ENCODE measurements around the gene ESYT3. TPM values are rescaled to one million over a fixed set of nuclear protein-coding genes. Genes with fewer than 3 reads are reported as not detected.
"Not testable (repeated sequence)": the region's sequence is repeated elsewhere in the genome, so short reads cannot be mapped to it uniquely, and the experiment has no call there.

ESYT3 gene
- total and polyA plus RNA-seq, 9 donors, result 0.48 to 2.0 (median 0.77) TPM

DNA sequence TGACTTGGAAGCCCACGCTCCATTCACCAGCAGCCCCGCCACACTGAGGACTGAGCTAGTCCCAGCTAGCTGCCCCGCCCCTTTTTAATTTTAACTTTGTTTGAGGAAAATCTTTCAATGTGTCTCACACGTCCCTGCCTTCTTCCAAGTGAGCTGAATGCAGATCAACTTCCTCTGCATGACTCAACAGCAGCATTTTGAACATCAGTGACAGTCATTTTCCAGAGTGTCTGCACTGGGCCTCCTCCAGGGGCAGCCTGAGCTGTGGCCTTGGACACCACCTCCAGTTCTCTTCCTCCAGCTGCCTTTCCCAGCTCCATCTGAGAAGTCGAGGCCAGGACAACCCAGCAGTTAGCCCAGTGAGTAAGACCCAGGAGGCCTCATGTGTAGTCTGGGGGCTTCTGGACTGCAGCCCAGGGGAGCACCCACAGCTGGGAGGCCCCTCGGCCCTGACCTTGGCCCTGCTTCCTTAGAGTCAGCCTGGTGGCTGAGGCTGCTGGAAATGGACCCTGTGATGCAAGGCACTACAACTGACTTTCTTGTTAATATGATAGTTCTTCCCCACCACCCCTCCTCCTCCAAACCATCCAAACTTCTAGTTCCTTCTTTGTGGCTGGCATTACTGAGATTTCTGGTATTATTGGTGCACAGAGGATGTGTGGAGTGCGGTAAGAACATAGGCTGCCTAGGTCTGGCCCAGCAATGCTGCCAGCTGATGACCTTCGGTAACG is 21.4 kb upstream of the ESYT3 start:
- intact Hi-C loops (cut with DNase I), result loop anchor here in 1 of 4 donors (5.0 kb wide), 1 partner anchor 81 kb away; no protein-coding TSS in a partner anchor
- no peaks in the 10 kb centered on the region for H3K27me3 ChIP-seq
- no peak overlapping the region for H3K4me3 ChIP-seq
- H3K4me1 ChIP-seq (ENCODE audit: insufficient read depth), result no peaks in the 10 kb centered on the region
- TF ChIP-seq, protein P1, sequence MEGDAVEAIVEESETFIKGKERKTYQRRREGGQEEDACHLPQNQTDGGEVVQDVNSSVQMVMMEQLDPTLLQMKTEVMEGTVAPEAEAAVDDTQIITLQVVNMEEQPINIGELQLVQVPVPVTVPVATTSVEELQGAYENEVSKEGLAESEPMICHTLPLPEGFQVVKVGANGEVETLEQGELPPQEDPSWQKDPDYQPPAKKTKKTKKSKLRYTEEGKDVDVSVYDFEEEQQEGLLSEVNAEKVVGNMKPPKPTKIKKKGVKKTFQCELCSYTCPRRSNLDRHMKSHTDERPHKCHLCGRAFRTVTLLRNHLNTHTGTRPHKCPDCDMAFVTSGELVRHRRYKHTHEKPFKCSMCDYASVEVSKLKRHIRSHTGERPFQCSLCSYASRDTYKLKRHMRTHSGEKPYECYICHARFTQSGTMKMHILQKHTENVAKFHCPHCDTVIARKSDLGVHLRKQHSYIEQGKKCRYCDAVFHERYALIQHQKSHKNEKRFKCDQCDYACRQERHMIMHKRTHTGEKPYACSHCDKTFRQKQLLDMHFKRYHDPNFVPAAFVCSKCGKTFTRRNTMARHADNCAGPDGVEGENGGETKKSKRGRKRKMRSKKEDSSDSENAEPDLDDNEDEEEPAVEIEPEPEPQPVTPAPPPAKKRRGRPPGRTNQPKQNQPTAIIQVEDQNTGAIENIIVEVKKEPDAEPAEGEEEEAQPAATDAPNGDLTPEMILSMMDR (IDR thresholded peaks at IDR 0.05), result no peak
- TF ChIP-seq EP300 (IDR thresholded peaks at IDR 0.05) (no peak), POLR2A (IDR thresholded peaks at IDR 0.05) (no peak)
- H3K36me3 ChIP-seq, result no peaks in the 10 kb centered on the region
- H3K27ac ChIP-seq, result no peak overlapping the region
- no peak for DNase-seq
- WGBS, 3 donors, result 54 to 58% (median 56%) methylated on average over 9 of the region's 9 CpGs
- no peaks in the 10 kb centered on the region for H3K9me3 ChIP-seq

DNA sequence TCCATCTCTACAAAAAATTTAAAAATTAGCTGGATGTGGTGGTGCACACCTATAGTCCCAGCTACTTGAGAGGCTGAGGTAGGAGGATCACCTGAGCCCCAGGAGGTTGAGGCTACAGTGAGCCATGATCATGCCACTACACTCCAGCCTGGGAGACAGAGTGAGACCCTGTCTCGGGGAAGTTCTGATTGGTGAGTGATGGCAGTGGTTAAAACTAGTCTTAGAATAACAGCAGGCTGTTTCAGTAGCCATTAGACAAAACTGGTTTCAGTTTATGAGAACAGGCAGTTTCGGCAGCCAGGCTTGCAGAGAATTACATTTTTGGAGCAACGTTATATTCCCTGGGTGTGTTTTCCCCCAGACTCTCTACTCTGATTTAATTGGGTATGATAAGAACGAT is 18.2 kb upstream of the ESYT3 start:
- intact Hi-C loops (cut with DNase I), result loop anchor here in 2 of 4 donors (5.0 kb wide), 2 partner anchors 84 to 506 kb away; no protein-coding TSS in a partner anchor
- not testable (repeated sequence) for H3K4me1 ChIP-seq (ENCODE audit: insufficient read depth); H3K27me3 ChIP-seq; DNase-seq; H3K27ac ChIP-seq; H3K4me3 ChIP-seq; H3K36me3 ChIP-seq; H3K9me3 ChIP-seq
- 69 to 75% (median 71%) methylated on average over 4 of the region's 4 CpGs for whole genome bisulfite sequencing, 3 donors

DNA sequence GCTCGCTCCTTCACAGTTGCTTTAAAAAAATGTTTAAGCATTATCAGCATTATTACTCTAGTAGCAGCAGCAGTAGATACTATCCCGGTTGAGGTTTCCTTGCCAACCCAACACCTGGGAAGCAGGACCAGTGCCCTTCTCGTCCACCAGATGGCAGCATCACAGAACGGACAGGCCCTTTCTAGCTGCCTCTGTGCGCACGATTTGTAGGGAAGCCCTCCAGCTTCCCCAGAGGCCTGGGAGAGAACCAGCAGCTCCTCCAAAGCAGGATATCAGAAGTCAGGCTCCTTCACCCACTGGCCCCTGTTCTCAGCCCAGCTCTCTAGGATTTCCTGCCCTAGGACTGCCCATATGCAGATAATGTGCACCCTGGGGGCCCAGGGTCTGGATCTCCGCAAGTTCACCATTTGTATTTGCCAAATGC is 16.8 kb upstream of the ESYT3 start:
- Histone ChIP-seq H3K27ac (no peak overlapping the region), H3K36me3 (no peaks in the 10 kb centered on the region), H3K27me3 (no peaks in the 10 kb centered on the region), H3K4me3 (no peak overlapping the region), H3K9me3 (no peaks in the 10 kb centered on the region), H3K4me1 (ENCODE audit: insufficient read depth) (no peaks in the 10 kb centered on the region)
- DNase-seq, result peak; percentile 78 to 85 (median 82)
- no peak for TF ChIP-seq EP300 (IDR thresholded peaks at IDR 0.05)
- TF ChIP-seq, protein P1 (IDR thresholded peaks at IDR 0.05), result peak; percentile 70 to 77 (median 76)
- TF ChIP-seq POLR2A (IDR thresholded peaks at IDR 0.05), result no peak
- WGBS, 3 donors, result 17 to 19% (median 18%) methylated on average over 7 of the region's 7 CpGs
- intact Hi-C loops (cut with DNase I), result loop anchor here in 2 of 4 donors (5.0 kb wide), 2 partner anchors 85 to 505 kb away; no protein-coding TSS in a partner anchor

DNA sequence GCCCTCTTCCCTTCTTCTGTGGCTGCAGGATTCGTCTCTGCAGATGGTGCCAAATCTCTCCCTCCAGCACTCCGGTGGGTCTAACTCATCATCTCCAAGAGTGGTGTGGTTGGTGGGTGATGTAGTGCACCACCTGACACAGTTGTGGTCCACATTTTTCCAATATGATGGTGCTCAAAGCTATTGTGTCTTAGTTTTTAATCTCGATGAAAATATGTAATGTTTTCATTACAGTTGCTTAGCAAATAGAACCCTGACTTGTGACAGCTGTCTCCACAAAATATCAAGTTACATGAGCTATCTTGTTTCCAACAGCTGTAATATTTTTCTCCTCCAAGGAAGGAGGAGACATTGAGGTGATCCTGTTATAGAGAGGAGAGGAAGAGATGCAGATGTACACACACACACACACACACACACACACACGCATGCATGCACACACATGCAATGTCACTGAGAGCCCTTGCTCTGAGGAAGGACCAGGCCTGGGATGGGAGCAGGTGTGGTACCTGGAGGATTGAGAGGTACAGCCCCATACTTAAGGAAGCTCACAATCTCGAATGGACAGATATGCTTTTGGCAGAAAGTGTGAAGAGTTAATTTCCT is 15.7 kb upstream of the ESYT3 start:
- Histone ChIP-seq H3K36me3 (no peaks in the 10 kb centered on the region), H3K27me3 (no peaks in the 10 kb centered on the region), H3K27ac (no peak overlapping the region), H3K4me1 (ENCODE audit: insufficient read depth) (no peaks in the 10 kb centered on the region), H3K9me3 (no peaks in the 10 kb centered on the region), H3K4me3 (no peak overlapping the region)
- intact Hi-C loops (cut with DNase I), result loop anchor here in 2 of 4 donors (5.0 kb wide), 2 partner anchors 86 to 504 kb away; no protein-coding TSS in a partner anchor
- DNase-seq, result no peak
- 28 to 51% (median 39%) methylated on average over 5 of the region's 5 CpGs for WGBS, 3 donors
- TF ChIP-seq, protein P1 (IDR thresholded peaks at IDR 0.05), result no peak
- TF ChIP-seq EP300 (IDR thresholded peaks at IDR 0.05) (no peak), POLR2A (IDR thresholded peaks at IDR 0.05) (no peak)

DNA sequence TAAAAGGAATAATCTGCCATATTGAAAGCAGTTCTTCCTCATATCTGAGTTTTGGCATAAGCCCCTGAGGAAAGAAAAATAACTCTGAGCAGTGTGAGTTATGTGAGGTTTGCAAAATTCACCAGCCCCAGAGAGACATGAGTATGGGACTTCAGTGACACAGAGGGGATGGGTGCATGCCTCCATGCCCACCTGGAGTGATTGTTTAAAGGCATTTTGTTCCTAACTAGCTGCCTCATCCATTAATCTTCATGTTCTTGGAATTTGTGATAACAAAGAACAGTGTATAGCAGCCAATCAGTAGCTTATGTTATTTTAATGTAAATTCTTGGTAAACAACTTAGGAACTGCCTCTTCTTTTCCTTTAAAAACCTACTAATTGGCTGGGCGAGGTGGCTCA is 11.1 kb upstream of the ESYT3 start:
- Histone ChIP-seq H3K4me3 (no peak overlapping the region), H3K4me1 (ENCODE audit: insufficient read depth) (no peaks in the 10 kb centered on the region), H3K27ac (no peak overlapping the region), H3K36me3 (no peaks in the 10 kb centered on the region), H3K9me3 (no peaks in the 10 kb centered on the region), H3K27me3 (no peaks in the 10 kb centered on the region)
- TF ChIP-seq, protein P1 (IDR thresholded peaks at IDR 0.05), result no peak
- TF ChIP-seq EP300 (IDR thresholded peaks at IDR 0.05) (no peak), POLR2A (IDR thresholded peaks at IDR 0.05) (no peak)
- DNase-seq, result no peak
- intact Hi-C loops (cut with DNase I), result no loop called here
- 76 to 83% (median 79%) methylated on average over 1 of the region's 1 CpG for WGBS, 3 donors
